Inflammatory macrophage (primary cell): Measurements from ENCODE around the gene SIGLEC11.
"Not testable (repeated sequence)": the region's sequence is repeated elsewhere in the genome, so short reads cannot be mapped to it uniquely, and the experiment has no call there.

Experiments used
- DNase-seq, 2 donors: peaks; one replicate each; pipeline ENCODE4 v3.0.0-alpha.2; 2020 to 2022

The SIGLEC11 gene

DNA sequence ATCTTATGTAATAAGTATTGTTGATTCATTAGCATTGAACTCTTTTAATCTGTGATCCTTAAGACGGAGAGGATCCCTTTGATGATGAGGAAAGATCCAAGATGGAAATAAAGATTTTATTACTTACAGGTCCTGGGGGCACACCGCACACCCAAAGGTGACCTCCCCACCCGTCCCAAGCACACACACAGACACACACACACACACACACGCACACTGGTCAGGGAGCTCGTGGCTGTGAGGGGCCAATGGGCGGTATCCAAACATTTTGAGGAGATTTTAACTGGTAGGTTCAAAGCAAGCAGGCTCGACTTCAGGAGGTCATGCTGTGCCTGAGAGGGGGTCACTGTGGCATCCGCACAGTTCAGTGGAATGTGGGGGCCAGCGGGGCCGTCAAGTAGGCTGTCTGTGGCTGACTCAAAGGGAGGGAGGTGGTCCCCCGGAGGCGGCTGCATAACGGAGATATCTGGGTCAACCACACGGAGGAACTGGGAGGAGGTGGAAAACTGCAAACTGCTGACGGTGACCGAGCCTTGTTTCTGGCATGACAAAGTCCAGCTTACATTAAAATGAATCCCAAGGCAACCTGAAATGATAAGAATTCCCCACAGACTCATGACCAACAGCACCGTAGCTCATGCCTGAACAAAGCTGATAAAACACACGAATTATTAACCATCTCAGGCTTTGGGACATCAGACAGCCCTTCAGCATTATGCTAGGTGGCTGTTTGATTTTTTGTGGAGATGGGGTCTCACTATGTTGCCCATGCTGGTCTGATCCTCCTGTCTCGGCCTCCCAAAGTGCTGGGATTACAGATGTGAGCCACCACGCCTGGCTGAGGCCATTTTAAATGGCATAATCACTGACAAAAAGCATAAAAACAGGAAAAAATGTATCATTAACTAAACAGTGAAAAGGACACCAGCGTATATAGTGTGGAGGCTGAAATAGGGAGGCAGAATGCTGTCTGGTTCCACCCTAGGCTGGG, 20.9 kb upstream of the SIGLEC11 start:
- no peak for DNase-seq

GRCh38 chr19:49978324-49978723, 17.4 kb upstream of the SIGLEC11 start:
- DNase-seq, result no peak

DNA sequence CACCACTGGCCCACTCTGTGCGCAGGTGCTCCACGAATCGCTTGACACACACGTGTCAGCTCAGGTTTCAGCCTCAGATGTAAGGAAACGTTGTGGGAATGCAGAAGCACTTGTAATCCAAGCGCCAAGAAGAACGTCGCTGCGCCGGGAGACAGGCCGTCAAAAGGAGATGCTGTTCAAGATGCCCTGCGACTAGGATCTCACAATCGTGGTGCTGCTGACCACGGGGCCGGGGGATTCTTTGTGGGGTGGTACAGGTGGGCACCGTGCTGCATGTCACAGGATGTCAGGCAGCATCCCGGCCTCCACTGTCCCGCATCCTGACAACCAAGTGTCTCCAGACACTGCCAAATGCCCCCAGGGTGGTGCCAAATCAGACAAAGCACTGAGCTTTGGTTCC, 16.9 kb upstream of the SIGLEC11 start:
- DNase-seq, result no peak

DNA sequence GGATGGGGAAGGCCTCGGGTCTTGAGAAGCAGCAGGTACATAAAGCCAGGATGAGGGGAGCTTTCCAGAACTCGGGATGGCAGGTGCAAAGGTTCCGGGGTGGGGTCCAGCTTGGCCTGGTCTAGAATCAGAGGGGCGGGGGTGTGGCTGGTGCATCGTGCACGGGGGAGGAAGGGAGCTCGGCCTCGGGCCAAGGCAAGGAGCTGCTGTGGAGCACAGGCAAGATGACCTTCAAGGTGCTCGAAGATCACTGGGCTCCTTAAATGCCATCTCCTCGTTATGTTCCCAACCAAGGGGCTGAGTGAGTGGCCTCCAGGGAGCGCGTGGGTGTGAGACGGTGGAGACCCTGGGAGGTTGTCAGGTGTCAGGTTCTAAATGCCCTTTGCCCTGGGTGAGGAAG, 16.1 kb upstream of the SIGLEC11 start:
- DNase-seq, result no peak

- no peak for DNase-seq
Measured at GRCh38 chr19:49976496-49976895, 15.5 kb upstream of the SIGLEC11 start.

DNA sequence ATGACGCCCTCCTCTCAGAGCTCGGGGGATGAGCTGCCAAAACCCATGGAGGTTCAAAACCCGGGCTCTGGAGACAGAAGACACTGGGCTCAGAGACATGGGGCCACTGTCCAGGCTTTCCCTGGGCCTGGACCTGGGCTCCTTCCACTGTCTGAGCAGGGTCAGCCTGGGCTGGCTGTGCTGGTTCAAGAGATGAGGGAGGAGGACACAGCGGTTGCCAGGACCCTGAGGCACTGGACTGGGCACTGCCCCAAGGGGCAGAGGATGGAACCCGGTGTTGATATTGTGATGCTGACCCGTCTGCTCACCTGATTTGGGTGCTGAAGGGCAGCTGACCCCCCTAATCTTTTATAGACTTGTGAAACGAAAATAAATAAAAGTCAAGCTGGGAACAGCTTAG, 14.1 kb upstream of the SIGLEC11 start:
- no peak for DNase-seq

GRCh38 chr19:49973987-49974386, 13.0 kb upstream of the SIGLEC11 start:
- DNase-seq, result peak; percentile 79 to 81

DNA sequence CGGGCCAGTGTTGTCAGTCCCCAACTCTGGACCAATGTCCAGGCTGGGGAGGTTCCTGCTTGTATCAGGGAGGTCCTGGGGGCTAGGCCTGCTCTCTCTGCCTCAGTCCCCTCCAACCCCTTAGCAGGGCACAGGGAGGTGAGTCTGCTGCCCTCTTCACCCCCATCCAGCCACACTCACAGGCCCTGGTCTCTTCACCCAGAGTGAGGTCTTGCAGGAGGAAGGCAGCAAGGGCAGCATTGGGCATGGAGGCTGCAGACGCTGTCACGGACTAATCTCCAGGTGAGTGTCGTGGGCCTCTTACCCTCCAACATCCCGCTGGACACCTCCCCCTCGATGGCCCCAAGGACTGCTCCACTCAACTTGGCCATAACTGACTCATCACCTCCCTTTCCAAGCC, 11.9 kb upstream of the SIGLEC11 start:
- no peak for DNase-seq

GRCh38 chr19:49971991-49972411, 11.0 kb upstream of the SIGLEC11 start:
- no peak for DNase-seq

GRCh38 chr19:49969355-49969754, 8.4 kb upstream of the SIGLEC11 start:
- peak; percentile 68 to 72 for DNase-seq

DNA sequence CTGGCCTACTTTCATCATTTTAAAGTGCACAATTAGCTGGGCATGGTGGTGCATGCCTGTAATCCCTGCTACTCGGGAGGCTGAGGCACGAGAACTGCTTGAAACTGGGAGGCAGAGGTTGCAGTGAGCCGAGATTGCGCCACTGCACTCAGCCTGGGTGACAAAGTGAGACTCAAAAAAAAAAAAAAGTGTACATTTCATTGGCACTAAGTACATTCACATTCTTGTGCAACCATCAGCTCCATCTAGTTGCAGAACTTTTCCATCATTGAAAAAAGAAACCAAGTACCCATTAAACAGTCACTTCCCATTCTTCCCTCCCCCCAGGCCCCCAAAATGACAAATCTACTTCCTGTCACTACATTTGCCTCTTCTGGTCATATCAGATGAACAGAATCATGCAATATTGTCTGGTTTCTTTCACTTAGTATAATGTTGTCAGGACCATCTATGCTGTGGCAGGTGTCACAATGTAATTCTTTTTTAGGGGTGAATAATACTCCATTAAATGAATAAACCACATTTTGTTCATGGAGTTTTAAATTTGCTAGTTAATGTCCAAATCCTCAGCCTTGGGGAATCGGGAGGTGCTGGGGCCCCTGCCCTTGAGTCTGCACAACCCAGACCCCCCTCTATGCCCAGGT, 7.4 kb upstream of the SIGLEC11 start:
- peak; percentile 66 to 91 for DNase-seq

- DNase-seq, result not testable (repeated sequence)
Measured at GRCh38 chr19:49959892-49960291, 1.1 kb downstream of the SIGLEC11 start.

- not testable (repeated sequence) for DNase-seq
Measured at GRCh38 chr19:49958596-49958995, 2.4 kb downstream of the SIGLEC11 start.

- DNase-seq, result not testable (repeated sequence)
Measured at GRCh38 chr19:49958144-49958543, 2.8 kb downstream of the SIGLEC11 start.

- DNase-seq, result no peak
Measured at GRCh38 chr19:49957262-49957915, 3.6 kb downstream of the SIGLEC11 start.

GRCh38 chr19:49956115-49956495, 4.9 kb downstream of the SIGLEC11 start:
- no peak for DNase-seq

DNA sequence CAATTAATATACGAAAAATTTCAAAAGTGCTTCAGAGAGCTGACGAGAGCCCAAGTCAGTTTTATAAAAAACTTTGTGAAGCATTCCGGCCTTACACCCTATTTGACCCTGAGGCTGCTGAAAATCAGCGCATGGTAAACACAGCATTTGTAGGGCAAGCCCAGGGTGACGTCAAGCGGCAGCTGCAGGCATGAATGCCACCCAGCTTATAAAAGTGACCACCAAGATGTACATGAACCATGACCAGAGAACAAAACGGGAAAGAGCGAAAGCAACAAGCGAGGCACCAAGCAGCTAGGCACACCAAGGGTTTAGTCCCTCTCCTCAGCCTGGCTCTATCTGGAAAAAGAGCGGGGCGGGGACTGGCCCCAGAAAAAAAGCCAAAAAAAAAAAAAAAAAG, 6.0 kb downstream of the SIGLEC11 start:
- no peak for DNase-seq

DNA sequence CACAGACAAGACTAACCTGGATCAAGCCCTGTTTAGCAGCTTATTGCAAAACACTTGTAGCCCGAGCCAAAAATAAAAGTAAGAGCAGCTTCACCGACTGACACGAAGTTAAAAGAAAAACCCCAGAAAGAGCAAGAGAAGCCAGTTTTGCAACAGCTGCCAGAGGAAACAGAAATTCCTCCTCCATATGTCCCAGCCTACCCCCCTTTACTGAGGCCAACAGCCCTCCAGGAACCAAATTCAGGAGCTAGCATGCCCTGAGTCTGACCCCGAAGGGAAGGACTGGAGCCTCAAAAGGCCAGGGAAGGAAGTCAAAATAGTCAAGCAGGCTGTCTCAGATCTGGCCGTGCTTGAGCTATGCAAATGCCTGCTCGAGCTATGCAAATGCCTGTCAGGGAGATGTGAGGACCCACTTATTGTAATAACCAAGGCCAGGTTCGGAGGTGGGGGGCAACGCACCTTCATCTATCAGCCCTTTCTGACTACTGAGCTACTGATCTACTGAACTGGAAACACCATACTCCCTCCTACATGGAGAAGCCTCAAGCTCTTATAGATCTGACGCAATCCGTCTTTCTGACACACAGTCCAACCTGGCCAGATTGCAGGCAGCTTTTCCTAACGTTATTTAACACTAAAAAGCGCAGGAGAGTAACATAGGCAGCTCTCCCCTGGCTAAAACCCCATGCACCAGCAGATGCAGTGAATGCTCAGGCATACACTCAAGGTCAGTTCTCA, 6.7 kb downstream of the SIGLEC11 start:
- peak; percentile 46 to 68 for DNase-seq

GRCh38 chr19:49953416-49953815, 7.6 kb downstream of the SIGLEC11 start:
- peak; percentile 63 to 75 for DNase-seq

DNA sequence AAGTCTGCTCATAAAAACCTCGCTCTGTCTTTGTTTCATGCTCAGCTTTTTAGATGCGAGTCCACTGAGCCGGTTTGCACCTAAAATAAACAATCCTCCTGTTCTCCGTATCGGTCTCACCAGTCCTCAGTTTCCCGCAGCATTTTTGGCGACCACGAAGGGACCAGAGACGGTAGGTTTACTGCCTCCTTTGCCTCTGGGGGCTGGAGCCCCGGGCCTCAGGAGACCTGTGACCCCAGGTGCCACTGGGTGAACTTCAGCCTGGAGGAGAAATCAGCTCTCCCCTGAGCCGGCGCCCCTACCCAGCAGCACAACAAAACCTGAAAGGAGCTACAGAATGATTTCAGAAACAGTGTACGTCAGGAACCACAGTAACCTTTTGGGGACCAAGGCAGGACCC, 8.1 kb downstream of the SIGLEC11 start:
- no peak for DNase-seq

- DNase-seq, result no peak
Measured at GRCh38 chr19:49952479-49952836, 8.5 kb downstream of the SIGLEC11 start.

- DNase-seq, result no peak
Measured at GRCh38 chr19:49951806-49952478, 9.0 kb downstream of the SIGLEC11 start.
